GM06990 (cell line): Measurements from ENCODE around the gene ZFR2.

ENCODE experiments used
- DNase-seq: peaks from one replicate; pipeline ENCODE4 v3.0.0-alpha.2; 2011; ENCODE audit not compliant: insufficient read length; ENCODE audit errors: extremely low read depth
- H3K27me3 ChIP-seq: replicated peaks from 2 replicates; pipeline ENCODE4 v1.6.0; 2011; ENCODE audit warnings: low read length; ENCODE audit not compliant: control insufficient read depth, insufficient read depth
- H3K36me3 ChIP-seq: 2 replicates; pipeline ENCODE4 v1.5.1; 2011; ENCODE audit warnings: low read length; ENCODE audit not compliant: control insufficient read depth, insufficient read depth
- H3K4me3 ChIP-seq: replicated peaks from 2 replicates; pipeline ENCODE4 v1.5.1; 2011; ENCODE audit warnings: low read depth, mild to moderate bottlenecking, control low read depth, low read length
- CTCF ChIP-seq: IDR thresholded peaks from 2 replicates; pipeline ENCODE4 v1.5.1; 2011; ENCODE audit warnings: low read length, control low read depth, mild to moderate bottlenecking, inconsistent platforms; ENCODE audit not compliant: insufficient read depth, poor library complexity, severe bottlenecking

ZFR2 gene

DNA sequence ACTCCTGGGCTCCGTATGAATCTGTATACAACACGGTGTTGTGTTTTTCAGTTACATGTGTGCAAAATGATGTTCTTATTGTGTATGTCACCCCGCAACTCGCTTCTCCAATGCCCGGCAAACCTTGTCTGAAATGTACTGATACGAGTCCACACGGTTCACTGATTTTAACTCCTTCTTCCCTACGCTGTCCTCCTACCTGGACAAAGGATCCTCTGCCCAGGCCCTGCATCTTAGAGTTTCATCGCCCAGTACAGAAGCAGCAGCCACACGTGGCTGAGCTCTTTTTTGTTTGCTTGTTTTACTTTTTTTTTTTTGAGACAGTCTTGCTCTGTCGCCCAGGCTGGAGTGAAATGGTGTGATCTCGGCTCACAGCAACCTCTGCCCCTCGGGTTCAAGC, 28.9 kb downstream of the ZFR2 start:
- Histone ChIP-seq H3K27me3 (no peaks in the 10 kb centered on the region), H3K4me3 (no peak overlapping the region)

GRCh38 chr19:3838661-3839060, 30.2 kb downstream of the ZFR2 start:
- Histone ChIP-seq H3K4me3 (no peak overlapping the region), H3K36me3 (no peaks in the 10 kb centered on the region), H3K27me3 (no peaks in the 10 kb centered on the region)
- no peak for DNase-seq
- no peak for TF ChIP-seq CTCF

More for the DNA sequence above, 28.9 kb downstream of the ZFR2 start:
- no peak for DNase-seq
- no peak for TF ChIP-seq CTCF
- H3K36me3 ChIP-seq: no peaks in the 10 kb centered on the region

DNA sequence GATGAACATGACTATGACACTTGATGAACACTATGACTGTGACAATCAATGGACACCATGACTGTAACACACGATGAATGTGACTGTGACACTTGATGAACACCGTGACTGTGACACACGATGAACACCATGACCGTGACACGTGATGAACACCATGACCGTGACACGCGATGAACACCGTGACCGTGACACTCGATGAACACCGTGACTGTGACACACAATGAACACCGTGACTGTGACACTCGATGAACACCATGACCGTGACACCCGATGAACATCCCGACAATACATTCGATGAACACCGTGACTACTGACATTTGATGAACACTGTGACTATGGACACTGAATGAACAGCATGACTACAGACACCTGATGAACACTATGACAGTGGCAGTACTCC, 30.9 kb downstream of the ZFR2 start:
- Histone ChIP-seq H3K27me3 (no peaks in the 10 kb centered on the region), H3K4me3 (no peak overlapping the region), H3K36me3 (no peaks in the 10 kb centered on the region)
- no peak for DNase-seq
- no peak for TF ChIP-seq CTCF

DNA sequence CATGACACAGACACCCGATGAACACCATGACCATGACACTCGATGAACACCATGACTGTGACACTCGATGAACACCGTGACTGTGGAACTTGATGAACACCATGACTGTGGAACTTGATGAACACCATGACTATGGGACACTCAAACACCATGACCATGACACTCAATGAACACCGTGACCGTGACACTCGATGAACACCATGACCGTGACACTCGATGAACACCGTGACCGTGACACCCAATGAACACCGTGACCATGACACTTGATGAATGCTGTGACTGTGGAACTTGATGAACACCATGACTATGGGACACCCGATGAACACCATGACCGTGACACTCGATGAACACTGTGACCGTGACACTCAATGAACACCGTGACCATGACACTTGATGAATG, 31.5 kb downstream of the ZFR2 start:
- H3K36me3 ChIP-seq: no peaks in the 10 kb centered on the region
- no peak for DNase-seq
- H3K4me3 ChIP-seq: no peak overlapping the region
- TF ChIP-seq CTCF: no peak
- H3K27me3 ChIP-seq: no peaks in the 10 kb centered on the region

DNA sequence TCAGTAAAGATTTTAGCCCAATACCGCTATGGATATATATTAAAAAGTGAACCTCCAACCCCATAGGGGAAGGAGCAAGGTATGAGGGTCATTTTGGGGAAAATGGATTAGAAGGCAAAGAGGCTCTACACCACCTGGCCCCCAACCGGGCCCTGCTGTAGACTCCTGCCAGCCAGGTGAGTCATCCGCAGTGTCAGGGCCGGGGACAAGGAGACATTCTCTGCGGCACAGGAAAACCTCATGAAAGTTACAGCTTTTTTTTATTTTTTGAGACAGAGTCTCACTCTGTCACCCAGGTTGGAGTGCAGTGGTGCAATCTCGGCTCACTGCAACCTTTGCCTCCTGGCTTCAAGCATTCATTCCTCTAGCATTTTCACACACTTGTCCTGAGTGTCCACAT, 32.0 kb downstream of the ZFR2 start:
- DNase-seq: no peak
- H3K4me3 ChIP-seq: no peak overlapping the region

More for the DNA sequence above, 32.0 kb downstream of the ZFR2 start:
- no peak for TF ChIP-seq CTCF
- Histone ChIP-seq H3K36me3 (no peaks in the 10 kb centered on the region), H3K27me3 (no peaks in the 10 kb centered on the region)
